ENCODE measurements around the gene CLEC4F. TPM values are rescaled to one million over a fixed set of nuclear protein-coding genes. Genes with fewer than 3 reads are reported as not detected.

Gene CLEC4F
- total RNA-seq, 1 experiment from 2014 or later = not detected

DNA sequence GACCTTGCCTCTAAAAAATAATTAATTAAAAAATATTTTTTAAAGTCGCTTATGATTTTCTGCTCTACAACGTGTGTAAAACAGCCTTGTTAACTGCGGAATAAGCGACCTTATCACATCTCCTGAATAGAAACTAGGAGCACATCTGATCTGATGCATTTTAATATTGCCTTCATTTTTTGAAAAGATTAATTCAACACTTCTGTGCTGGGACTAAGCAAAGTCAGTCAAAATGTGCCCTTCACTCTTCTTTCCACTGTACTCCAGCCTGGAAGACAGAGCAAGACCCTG lies 12.6 kb downstream of the CLEC4F start:
- POLR2A ChIA-PET (ENCODE audit: unreplicated experiment) = no interaction called here
- Histone ChIP-seq H3F3A (ENCODE audit: insufficient read depth, low read depth) (no peaks in the 10 kb centered on the region), H3K27me3 (ENCODE audit: insufficient read depth, low read depth) (peaks cover 59% of the 10 kb centered on the region), H3K4me2 (no peak overlapping the region), H3K9me3 (ENCODE audit: insufficient read depth, low read depth) (no peaks in the 10 kb centered on the region), H4K20me1 (ENCODE audit: insufficient read depth) (no peaks in the 10 kb centered on the region), H3K79me2 (ENCODE audit: low read depth) (no peaks in the 10 kb centered on the region), H3K4me1 (replicated peaks; ENCODE audit: insufficient read depth) (no peaks in the 10 kb centered on the region), H3K4me3 (no peak overlapping the region), H2AFZ (no peak overlapping the region), H3K27ac (no peak overlapping the region), H3K9me2 (ENCODE audit: insufficient read depth) (no peaks in the 10 kb centered on the region), H3K36me3 (ENCODE audit: low read depth) (no peaks in the 10 kb centered on the region)
- no TSS peak for BruUV-seq (replicated peaks)
- no peak for TF ChIP-seq EZH2 (IDR thresholded peaks at IDR 0.05; ENCODE audit: low read depth)
- TF ChIP-seq, protein P1, sequence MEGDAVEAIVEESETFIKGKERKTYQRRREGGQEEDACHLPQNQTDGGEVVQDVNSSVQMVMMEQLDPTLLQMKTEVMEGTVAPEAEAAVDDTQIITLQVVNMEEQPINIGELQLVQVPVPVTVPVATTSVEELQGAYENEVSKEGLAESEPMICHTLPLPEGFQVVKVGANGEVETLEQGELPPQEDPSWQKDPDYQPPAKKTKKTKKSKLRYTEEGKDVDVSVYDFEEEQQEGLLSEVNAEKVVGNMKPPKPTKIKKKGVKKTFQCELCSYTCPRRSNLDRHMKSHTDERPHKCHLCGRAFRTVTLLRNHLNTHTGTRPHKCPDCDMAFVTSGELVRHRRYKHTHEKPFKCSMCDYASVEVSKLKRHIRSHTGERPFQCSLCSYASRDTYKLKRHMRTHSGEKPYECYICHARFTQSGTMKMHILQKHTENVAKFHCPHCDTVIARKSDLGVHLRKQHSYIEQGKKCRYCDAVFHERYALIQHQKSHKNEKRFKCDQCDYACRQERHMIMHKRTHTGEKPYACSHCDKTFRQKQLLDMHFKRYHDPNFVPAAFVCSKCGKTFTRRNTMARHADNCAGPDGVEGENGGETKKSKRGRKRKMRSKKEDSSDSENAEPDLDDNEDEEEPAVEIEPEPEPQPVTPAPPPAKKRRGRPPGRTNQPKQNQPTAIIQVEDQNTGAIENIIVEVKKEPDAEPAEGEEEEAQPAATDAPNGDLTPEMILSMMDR (conservative IDR thresholded peaks at IDR 0.05) = no peak
- intact Hi-C loops (cut with micrococcal nuclease; ENCODE audit: unreplicated experiment) = no loop called here
- CTCF ChIA-PET = no interaction called here
- no peak for DNase-seq

DNA sequence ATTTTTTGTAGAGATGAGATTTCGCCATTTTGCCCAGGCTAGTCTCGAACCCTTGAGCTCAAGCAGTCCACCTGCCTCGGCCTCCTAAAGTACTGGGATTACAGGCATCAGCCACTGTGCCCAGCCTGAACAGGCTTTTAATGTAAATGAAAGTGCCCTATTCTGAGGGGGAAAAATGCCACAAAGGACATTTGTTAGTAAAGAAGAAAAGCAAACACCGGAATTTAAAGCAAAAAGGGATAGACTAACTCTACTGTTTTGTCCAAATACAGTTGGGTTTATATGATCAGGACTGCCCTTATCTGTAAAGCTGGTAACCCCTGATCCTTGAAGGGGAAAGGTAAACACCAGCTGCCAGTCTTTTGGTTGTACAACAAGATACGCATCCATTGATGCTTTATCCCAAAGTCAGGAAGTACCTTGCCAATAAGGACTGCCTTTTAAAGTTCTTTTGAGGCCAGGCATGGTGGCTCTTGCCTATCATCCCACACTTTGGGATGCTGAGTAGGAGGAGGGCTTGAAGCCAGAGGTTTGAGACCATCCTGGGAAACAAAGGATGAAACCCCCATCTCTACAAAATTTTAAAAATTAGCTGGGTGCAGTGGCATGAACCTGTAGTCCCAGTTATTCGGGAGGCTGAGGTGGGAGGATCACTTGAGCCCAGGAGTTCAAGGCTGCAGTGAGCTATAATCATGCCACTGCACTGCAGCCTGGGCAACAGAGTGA lies 13.1 kb downstream of the CLEC4F start:
- CTCF ChIA-PET = no interaction called here
- Histone ChIP-seq H3K27ac (no peak overlapping the region), H3K9me3 (ENCODE audit: insufficient read depth, low read depth) (no peaks in the 10 kb centered on the region), H3K4me2 (no peak overlapping the region), H3K27me3 (ENCODE audit: insufficient read depth, low read depth) (peaks cover 54% of the 10 kb centered on the region), H3F3A (ENCODE audit: insufficient read depth, low read depth) (no peaks in the 10 kb centered on the region), H3K9me2 (ENCODE audit: insufficient read depth) (no peaks in the 10 kb centered on the region), H4K20me1 (ENCODE audit: insufficient read depth) (no peaks in the 10 kb centered on the region), H3K4me1 (replicated peaks; ENCODE audit: insufficient read depth) (no peaks in the 10 kb centered on the region), H3K4me3 (no peak overlapping the region), H3K79me2 (ENCODE audit: low read depth) (no peaks in the 10 kb centered on the region), H3K36me3 (ENCODE audit: low read depth) (no peaks in the 10 kb centered on the region), H2AFZ (no peak overlapping the region)
- no peak for DNase-seq
- TF ChIP-seq EZH2 (IDR thresholded peaks at IDR 0.05; ENCODE audit: low read depth) = no peak
- TF ChIP-seq, protein P1 (conservative IDR thresholded peaks at IDR 0.05) = no peak
- intact Hi-C loops (cut with micrococcal nuclease; ENCODE audit: unreplicated experiment) = no loop called here
- no TSS peak for BruUV-seq (replicated peaks)
- POLR2A ChIA-PET (ENCODE audit: unreplicated experiment) = no interaction called here

DNA sequence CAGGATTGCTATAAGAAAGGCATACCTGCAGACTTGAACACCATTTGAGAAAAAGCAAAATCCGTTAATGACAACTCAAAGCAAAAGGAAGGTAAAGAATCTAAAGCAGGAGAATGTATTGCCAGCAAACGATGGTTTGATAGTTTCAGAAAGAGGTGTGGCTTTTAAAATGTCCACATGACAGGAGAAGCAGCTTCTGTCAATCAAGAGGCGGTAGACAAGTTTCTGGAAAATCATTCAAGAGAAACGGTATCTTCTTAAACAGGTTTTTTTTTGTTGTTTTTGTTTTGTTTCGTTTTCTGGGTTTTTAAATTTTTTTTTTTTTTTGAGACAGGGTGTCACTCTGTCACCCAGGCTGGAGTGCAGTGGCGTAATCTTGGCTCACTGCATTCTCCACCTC lies 13.8 kb downstream of the CLEC4F start:
- no peak overlapping the region for H3K4me2 ChIP-seq
- no peak for DNase-seq
- no TSS peak for BruUV-seq (replicated peaks)
- no peak overlapping the region for H3K4me3 ChIP-seq
- no peak overlapping the region for H2AFZ ChIP-seq
- H3F3A ChIP-seq (ENCODE audit: insufficient read depth, low read depth) = no peaks in the 10 kb centered on the region
- H4K20me1 ChIP-seq (ENCODE audit: insufficient read depth) = no peaks in the 10 kb centered on the region
- no peaks in the 10 kb centered on the region for H3K9me2 ChIP-seq (ENCODE audit: insufficient read depth)
- no peaks in the 10 kb centered on the region for H3K79me2 ChIP-seq (ENCODE audit: low read depth)
- H3K4me1 ChIP-seq (replicated peaks; ENCODE audit: insufficient read depth) = no peaks in the 10 kb centered on the region
- TF ChIP-seq, protein P1 (conservative IDR thresholded peaks at IDR 0.05) = no peak
- no peak for TF ChIP-seq EZH2 (IDR thresholded peaks at IDR 0.05; ENCODE audit: low read depth)
- intact Hi-C loops (cut with micrococcal nuclease; ENCODE audit: unreplicated experiment) = no loop called here
- H3K27me3 ChIP-seq (ENCODE audit: insufficient read depth, low read depth) = peaks cover 52% of the 10 kb centered on the region
- ChIA-PET POLR2A (ENCODE audit: unreplicated experiment) (no interaction called here), CTCF (no interaction called here)
- H3K27ac ChIP-seq = no peak overlapping the region
- H3K9me3 ChIP-seq (ENCODE audit: insufficient read depth, low read depth) = no peaks in the 10 kb centered on the region
- H3K36me3 ChIP-seq (ENCODE audit: low read depth) = no peaks in the 10 kb centered on the region

Measured in PC-9 (cell line).